ENCODE measurements around the gene EXO5. TPM values are rescaled to one million over a fixed set of nuclear protein-coding genes. Genes with fewer than 3 reads are reported as not detected.
"Not testable (repeated sequence)": the region's sequence is repeated elsewhere in the genome, so short reads cannot be mapped to it uniquely, and the experiment has no call there.

The EXO5 gene
- total RNA-seq, 6 experiments from 2014 or later: 7.4 to 8.6 (median 8.1) TPM

- H3K4me3 Mint-ChIP-seq: no peak overlapping the region
- no peak for TF ChIP-seq CTCF (IDR thresholded peaks at IDR 0.05)
- DNase-seq: no peak
- no peaks in the 10 kb centered on the region for H3K4me1 Mint-ChIP-seq (ENCODE audit: low read depth)
- peaks cover 5% of the 10 kb centered on the region; the same call in 1 of the 2 replicates for H3K9me3 Mint-ChIP-seq
- peaks cover 4% of the 10 kb centered on the region; the same call in 1 of the 2 replicates for H3K36me3 Mint-ChIP-seq (ENCODE audit: low read depth)
- no peak overlapping the region for H3K27ac Mint-ChIP-seq
- no peaks in the 10 kb centered on the region; the same call in 1 of the 2 replicates for H3K27me3 Mint-ChIP-seq (ENCODE audit: insufficient read depth)
Observed at GRCh38 chr1:40553017-40553416, 44.5 kb downstream of the EXO5 start.

DNA sequence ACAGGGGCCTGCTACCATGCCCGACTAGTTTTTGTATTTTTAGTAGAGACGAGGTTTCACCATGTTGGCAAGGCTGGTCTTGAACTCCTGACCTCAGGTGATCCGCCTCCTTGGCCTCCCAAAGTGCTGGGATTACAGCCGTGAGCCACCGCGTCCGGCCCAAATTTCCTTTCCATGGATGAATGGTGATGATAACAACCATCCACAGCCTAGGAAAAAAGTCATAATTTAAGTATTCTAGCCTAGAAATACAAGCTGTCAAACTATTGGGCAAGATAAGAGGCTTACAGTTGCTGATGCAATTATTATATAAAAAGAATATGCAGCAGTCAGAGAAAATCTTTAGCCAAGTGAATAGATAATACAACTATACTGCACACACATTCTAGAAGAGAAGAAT is 46.2 kb downstream of the EXO5 start:
- H3K4me1 Mint-ChIP-seq (ENCODE audit: low read depth); H3K9me3 Mint-ChIP-seq; H3K4me3 Mint-ChIP-seq; H3K27ac Mint-ChIP-seq; H3K36me3 Mint-ChIP-seq (ENCODE audit: low read depth); H3K27me3 Mint-ChIP-seq (ENCODE audit: insufficient read depth); DNase-seq: not testable (repeated sequence)

GRCh38 chr1:40556121-40556520 is 47.6 kb downstream of the EXO5 start:
- H3K36me3 Mint-ChIP-seq (ENCODE audit: low read depth): no peaks in the 10 kb centered on the region
- no peak overlapping the region for H3K27ac Mint-ChIP-seq
- no peak for TF ChIP-seq CTCF (IDR thresholded peaks at IDR 0.05)
- DNase-seq: no peak
- H3K9me3 Mint-ChIP-seq: peaks cover 10% of the 10 kb centered on the region
- no peaks in the 10 kb centered on the region for H3K4me1 Mint-ChIP-seq (ENCODE audit: low read depth)
- H3K27me3 Mint-ChIP-seq (ENCODE audit: insufficient read depth): no peaks in the 10 kb centered on the region; the same call in 1 of the 2 replicates
- no peak overlapping the region for H3K4me3 Mint-ChIP-seq

GRCh38 chr1:40558241-40558640 is 49.7 kb downstream of the EXO5 start:
- not testable (repeated sequence) for H3K4me1 Mint-ChIP-seq (ENCODE audit: low read depth); H3K9me3 Mint-ChIP-seq; H3K4me3 Mint-ChIP-seq; H3K36me3 Mint-ChIP-seq (ENCODE audit: low read depth); DNase-seq; H3K27me3 Mint-ChIP-seq (ENCODE audit: insufficient read depth); H3K27ac Mint-ChIP-seq

- no peak for DNase-seq
- H3K9me3 Mint-ChIP-seq: peaks cover 10% of the 10 kb centered on the region
- H3K36me3 Mint-ChIP-seq (ENCODE audit: low read depth): no peaks in the 10 kb centered on the region; the same call in 1 of the 2 replicates
- TF ChIP-seq CTCF (IDR thresholded peaks at IDR 0.05): no peak
- no peak overlapping the region for H3K27ac Mint-ChIP-seq
- no peak overlapping the region for H3K4me3 Mint-ChIP-seq
- no peaks in the 10 kb centered on the region for H3K4me1 Mint-ChIP-seq (ENCODE audit: low read depth)
- peaks cover 6% of the 10 kb centered on the region for H3K27me3 Mint-ChIP-seq (ENCODE audit: insufficient read depth)
Observed at GRCh38 chr1:40562185-40562584, 53.6 kb downstream of the EXO5 start.

GRCh38 chr1:40563266-40563665 is 54.7 kb downstream of the EXO5 start:
- H3K27me3 Mint-ChIP-seq (ENCODE audit: insufficient read depth): peaks cover 6% of the 10 kb centered on the region
- no peak overlapping the region for H3K27ac Mint-ChIP-seq
- no peak overlapping the region for H3K4me3 Mint-ChIP-seq
- no peaks in the 10 kb centered on the region for H3K4me1 Mint-ChIP-seq (ENCODE audit: low read depth)
- H3K9me3 Mint-ChIP-seq: peaks cover 5% of the 10 kb centered on the region; the same call in 1 of the 2 replicates
- DNase-seq: no peak
- H3K36me3 Mint-ChIP-seq (ENCODE audit: low read depth): no peaks in the 10 kb centered on the region; the same call in 1 of the 2 replicates
- no peak for TF ChIP-seq CTCF (IDR thresholded peaks at IDR 0.05)

GRCh38 chr1:40564506-40564905 is 55.9 kb downstream of the EXO5 start:
- TF ChIP-seq CTCF (IDR thresholded peaks at IDR 0.05): no peak
- Mint-ChIP-seq H3K4me3 (no peak overlapping the region), H3K4me1 (ENCODE audit: low read depth) (no peaks in the 10 kb centered on the region), H3K9me3 (peaks cover 5% of the 10 kb centered on the region; the same call in 1 of the 2 replicates), H3K36me3 (ENCODE audit: low read depth) (no peaks in the 10 kb centered on the region; the same call in 1 of the 2 replicates), H3K27me3 (ENCODE audit: insufficient read depth) (peaks cover 6% of the 10 kb centered on the region), H3K27ac (no peak overlapping the region)
- no peak for DNase-seq
